Sigmoid colon (tissue), 7 donors: ENCODE data around the gene SUPT3H. TPM values are rescaled to one million over a fixed set of nuclear protein-coding genes. Genes with fewer than 3 reads are reported as not detected.

Source experiments
- DNase-seq: peaks from one replicate; pipeline ENCODE4 v3.0.0-alpha.2; 2019
- H3K27ac ChIP-seq, 4 donors: fragments of 200-600 bp; sonication (generic); one replicate each; pipeline ENCODE4 v1.5.1; 2016 to 2019; ENCODE audit warnings: mild to moderate bottlenecking in 1 of 4
- H3K27me3 ChIP-seq, 3 donors: fragments of 200-600 bp; sonication (generic); one replicate each; pipeline ENCODE4 v1.5.1; 2019; ENCODE audit warnings: mild to moderate bottlenecking in 1 of 3
- H3K36me3 ChIP-seq, 4 donors: fragments of 200-600 bp; sonication (generic); one replicate each; pipeline ENCODE4 v1.5.1; 2016 to 2019
- H3K4me1 ChIP-seq, 4 donors: fragments of 200-600 bp; sonication (generic); one replicate each; pipeline ENCODE4 v1.5.1; 2017 to 2019
- H3K4me3 ChIP-seq, 4 donors: fragments of 200-600 bp; sonication (generic); one replicate each; pipeline ENCODE4 v1.5.1; 2017 to 2019; ENCODE audit warnings: mild to moderate bottlenecking in 2 of 4, moderate library complexity in 1 of 4
- H3K9me3 ChIP-seq, 4 donors: fragments of 200-600 bp in 3 of 4; sonication (generic) in 3 of 4; one replicate each; pipeline versions ENCODE4 v1.5.1 to v1.6.1; 2013 to 2019
- CTCF ChIP-seq, 4 experiments: fragments of 450-650 bp in 3 of 4; fragments of 200-600 bp in 1 of 4; IDR thresholded peaks; one replicate each; pipeline ENCODE4 v1.5.1; 2016 to 2019; ENCODE audit warnings: antibody characterized with exemption in 4 of 4, mild to moderate bottlenecking in 3 of 4, moderate library complexity in 2 of 4
- EP300 ChIP-seq, 4 donors: sonication (generic); formaldehyde crosslinking; IDR thresholded peaks; one replicate each; pipeline ENCODE4 v1.6.1; 2017; ENCODE audit warnings: antibody characterized with exemption in 4 of 4
- POLR2A ChIP-seq, 2 donors: fragments of 450-650 bp; IDR thresholded peaks; one replicate each; pipeline ENCODE4 v1.6.1; 2016; ENCODE audit warnings: antibody characterized with exemption in 2 of 2, mild to moderate bottlenecking in 2 of 2, moderate library complexity in 2 of 2
- POLR2AphosphoS5 ChIP-seq, 4 donors: sonication (generic); formaldehyde crosslinking; IDR thresholded peaks; one replicate each; pipeline ENCODE4 v1.6.1; 2017; ENCODE audit warnings: antibody characterized with exemption in 4 of 4
- WGBS, 2 donors: extraction: QIAGEN DNeasy Blood & Tissue Kit; methylation state at CpG; one replicate each; pipeline ENCODE4 v1.1.7; 2013; 5-methylcytosine and 5-hydroxymethylcytosine counted together
- intact Hi-C: fragments of 100-400 bp; cut with DNase I; formaldehyde crosslinking; loops from one replicate; pipeline ENCODE4 v1.15.1; 2023
- polyA plus RNA-seq, 3 donors: library from polyadenylated mRNA; stranded (reverse); fragments of 200-250 nt; gene quantifications; one replicate each; pipeline ENCODE4 v1.2.3, GENCODE V29; 2013
- total RNA-seq, 4 donors: library from RNA; depleted of rRNA; stranded (reverse); fragments of >200 nt; gene quantifications; one replicate each; pipeline ENCODE4 v1.1.0, GENCODE V29; 2016
- donor health status: healthy with polysubstance abuse.
- donor health status: Bipolar disorder and iron deficiency.
- donor health status: healthy.

The SUPT3H gene
- total and polyA plus RNA-seq, 7 donors, result 1.6 to 18.2 (median 10.6) TPM

DNA sequence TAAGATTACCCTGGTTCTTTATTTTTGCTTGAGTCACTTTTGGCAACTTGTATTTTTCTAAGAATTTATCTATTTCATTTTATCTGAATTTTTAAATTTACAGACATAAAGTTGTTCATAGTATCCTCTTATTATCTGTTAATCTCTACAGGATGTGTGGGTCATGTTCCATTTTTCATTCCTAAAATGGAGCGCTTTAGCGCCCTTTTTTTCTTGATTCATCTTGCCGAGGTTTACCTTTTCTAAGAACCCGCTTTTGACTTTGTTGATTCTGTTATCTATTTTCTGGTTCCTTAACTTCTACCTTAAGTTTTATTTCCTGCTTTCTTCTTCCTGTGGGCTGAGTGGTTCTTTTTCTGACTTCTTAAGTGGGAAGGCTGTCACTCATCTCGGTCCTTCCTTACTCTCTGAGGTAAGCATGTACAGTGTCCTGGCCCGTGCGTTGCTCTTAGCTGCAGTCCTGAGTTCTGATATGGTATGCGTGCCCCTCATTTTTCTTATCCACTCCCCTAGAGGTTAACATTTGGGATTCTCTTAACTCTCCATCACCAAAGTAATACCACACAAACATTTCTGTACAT is 590.4 kb downstream of the SUPT3H start:
- no peak for DNase-seq
- Histone ChIP-seq H3K9me3 (no peaks in the 10 kb centered on the region), H3K27ac (no peak overlapping the region), H3K4me3 (no peak overlapping the region), H3K27me3 (no peaks in the 10 kb centered on the region), H3K36me3 (no peaks in the 10 kb centered on the region), H3K4me1 (peaks cover 0 to 22% (median 17%) of the 10 kb centered on the region in 4 donors)
- no peak for TF ChIP-seq POLR2A (IDR thresholded peaks at IDR 0.05)
- TF ChIP-seq CTCF (IDR thresholded peaks at IDR 0.05), result no peak
- TF ChIP-seq POLR2AphosphoS5 (IDR thresholded peaks at IDR 0.05), result no peak
- no peak for TF ChIP-seq EP300 (IDR thresholded peaks at IDR 0.05)
- WGBS, 2 donors, result 74 to 92% methylated on average over 8 of the region's 8 CpGs
- intact Hi-C loops, result no loop called here

DNA sequence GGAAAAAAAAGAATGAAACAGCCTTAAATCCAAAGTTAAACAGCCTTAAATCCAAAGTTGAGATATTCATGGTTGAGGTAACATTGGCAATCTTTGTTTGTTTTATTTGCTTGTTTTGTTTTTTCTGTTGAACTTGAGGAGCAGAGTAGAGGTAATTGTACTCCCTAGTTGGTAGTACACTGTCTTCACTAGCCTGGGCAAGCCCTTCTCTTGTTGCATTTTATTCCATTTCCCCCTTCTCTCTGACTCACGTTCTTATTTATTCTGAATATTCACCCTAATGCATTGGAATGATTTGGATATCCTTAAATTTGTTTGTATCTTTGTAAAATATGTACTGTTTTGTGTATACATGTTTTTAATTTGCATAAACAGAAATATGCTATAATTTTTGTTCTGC is 592.6 kb downstream of the SUPT3H start:
- TF ChIP-seq EP300 (IDR thresholded peaks at IDR 0.05), result no peak
- Histone ChIP-seq H3K27me3 (no peaks in the 10 kb centered on the region), H3K9me3 (no peaks in the 10 kb centered on the region), H3K4me1 (peaks cover 0 to 15% (median 8%) of the 10 kb centered on the region in 4 donors), H3K27ac (no peak overlapping the region), H3K4me3 (no peak overlapping the region), H3K36me3 (no peaks in the 10 kb centered on the region)
- DNase-seq, result no peak
- intact Hi-C loops, result no loop called here
- 76 to 78% methylated on average over 1 of the region's 1 CpG for WGBS, 2 donors

DNA sequence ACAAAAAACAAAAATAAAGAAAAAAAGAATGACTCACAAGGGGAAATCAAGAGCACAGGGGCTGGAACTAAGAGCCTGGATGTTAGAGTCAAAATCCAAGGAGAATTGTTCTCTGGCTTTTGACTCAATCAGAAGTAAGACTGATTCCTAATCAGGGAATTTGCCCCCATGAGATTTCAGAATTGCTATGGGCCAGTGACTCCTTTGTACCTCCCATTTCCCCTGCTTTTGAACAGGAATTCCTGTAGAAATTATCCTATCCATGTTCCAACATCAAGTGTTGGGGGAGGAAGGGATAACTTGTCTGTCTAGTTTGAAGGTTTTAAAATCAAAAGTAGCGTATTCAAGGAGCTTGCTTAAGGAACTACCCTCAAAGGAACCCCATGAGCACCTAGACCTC is 593.5 kb downstream of the SUPT3H start:
- H3K36me3 ChIP-seq, result no peaks in the 10 kb centered on the region
- no peaks in the 10 kb centered on the region for H3K27me3 ChIP-seq
- intact Hi-C loops, result no loop called here
- no peak overlapping the region for H3K4me3 ChIP-seq
- no peak overlapping the region for H3K27ac ChIP-seq
- DNase-seq, result no peak
- H3K4me1 ChIP-seq, result peaks cover 0 to 6% (median 0%) of the 10 kb centered on the region in 4 donors
- TF ChIP-seq EP300 (IDR thresholded peaks at IDR 0.05) (no peak), POLR2AphosphoS5 (IDR thresholded peaks at IDR 0.05) (no peak), CTCF (IDR thresholded peaks at IDR 0.05) (no peak), POLR2A (IDR thresholded peaks at IDR 0.05) (no peak)
- no peaks in the 10 kb centered on the region for H3K9me3 ChIP-seq
- WGBS, 2 donors, result 94 to 97% methylated on average over 1 of the region's 1 CpG

GRCh38 chr6:44782892-44783291 is 594.8 kb downstream of the SUPT3H start:
- intact Hi-C loops, result no loop called here
- no peaks in the 10 kb centered on the region for H3K36me3 ChIP-seq
- no peak for DNase-seq
- TF ChIP-seq CTCF (IDR thresholded peaks at IDR 0.05), result no peak
- TF ChIP-seq POLR2AphosphoS5 (IDR thresholded peaks at IDR 0.05), result no peak
- TF ChIP-seq EP300 (IDR thresholded peaks at IDR 0.05), result no peak
- no peak for TF ChIP-seq POLR2A (IDR thresholded peaks at IDR 0.05)
- peaks cover 0 to 3% (median 0%) of the 10 kb centered on the region in 4 donors for H3K4me1 ChIP-seq
- H3K27ac ChIP-seq, result no peak overlapping the region
- no peak overlapping the region for H3K4me3 ChIP-seq
- H3K27me3 ChIP-seq, result no peaks in the 10 kb centered on the region
- WGBS, 2 donors, result 54 to 62% methylated on average over 3 of the region's 3 CpGs
- H3K9me3 ChIP-seq, result no peaks in the 10 kb centered on the region

- Histone ChIP-seq H3K4me1 (peaks cover 0 to 3% (median 0%) of the 10 kb centered on the region in 4 donors), H3K4me3 (no peak overlapping the region), H3K27me3 (no peaks in the 10 kb centered on the region), H3K27ac (no peak overlapping the region), H3K9me3 (no peaks in the 10 kb centered on the region), H3K36me3 (no peaks in the 10 kb centered on the region)
- WGBS, 2 donors, result 89 to 94% methylated on average over 2 of the region's 2 CpGs
- intact Hi-C loops, result no loop called here
- no peak for TF ChIP-seq EP300 (IDR thresholded peaks at IDR 0.05)
- TF ChIP-seq POLR2AphosphoS5 (IDR thresholded peaks at IDR 0.05), result no peak
- TF ChIP-seq POLR2A (IDR thresholded peaks at IDR 0.05), result no peak
- no peak for TF ChIP-seq CTCF (IDR thresholded peaks at IDR 0.05)
- DNase-seq, result no peak
Observed at GRCh38 chr6:44781912-44782597, 595.7 kb downstream of the SUPT3H start.
